Posterior vena cava (tissue), 2 donors: ENCODE results near the gene GRIN1. TPM values are rescaled to one million over a fixed set of nuclear protein-coding genes. Genes with fewer than 3 reads are reported as not detected.

Source experiments
- DNase-seq: peaks from one replicate; pipeline ENCODE4 v3.0.0-alpha.2; 2020; ENCODE audit warnings: low spot score
- intact Hi-C, 2 donors: fragments of 100-400 bp; cut with DNase I; formaldehyde crosslinking; loops; one replicate each; pipeline versions ENCODE4 v1.14.1 to v1.14.2; 2022 to 2023
- total RNA-seq, 2 donors: library from RNA; stranded (reverse); fragmentation: NEBNext Ultra II Directional; extraction: Animal tissue kit (Norgen Biotek cat#: 25700); gene quantifications; one replicate each; pipeline ENCODE4 v1.2.1, GENCODE V29; 2021
- donor health status: DM: yes; HTN: yes; CAD: no.
- donor health status: DM: yes; HTN: yes; CAD: no.

GRIN1 gene
- total RNA-seq, 2 donors from 2014 or later, result not detected

DNA sequence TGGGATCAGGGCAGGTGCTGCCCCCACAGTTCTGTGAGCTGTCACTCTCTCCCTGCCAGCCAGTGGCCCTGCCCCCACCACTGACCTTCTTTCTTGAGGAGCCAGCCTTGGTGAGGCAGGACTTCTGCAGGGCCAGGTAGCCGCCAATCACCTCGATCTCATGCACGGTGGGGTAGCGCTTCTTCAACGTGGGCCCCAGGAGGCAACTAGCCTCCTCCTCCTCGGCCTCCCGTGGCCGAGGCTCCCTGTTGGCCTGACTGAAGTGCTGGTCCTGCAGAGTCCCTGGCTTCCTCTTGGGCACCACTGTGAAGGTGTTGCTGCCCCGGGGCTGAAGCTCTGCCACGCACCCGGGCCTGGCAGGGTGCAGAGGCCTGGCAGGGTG, 59.9 kb downstream of the GRIN1 start:
- intact Hi-C loops, result no loop called here
- no peak for DNase-seq

DNA sequence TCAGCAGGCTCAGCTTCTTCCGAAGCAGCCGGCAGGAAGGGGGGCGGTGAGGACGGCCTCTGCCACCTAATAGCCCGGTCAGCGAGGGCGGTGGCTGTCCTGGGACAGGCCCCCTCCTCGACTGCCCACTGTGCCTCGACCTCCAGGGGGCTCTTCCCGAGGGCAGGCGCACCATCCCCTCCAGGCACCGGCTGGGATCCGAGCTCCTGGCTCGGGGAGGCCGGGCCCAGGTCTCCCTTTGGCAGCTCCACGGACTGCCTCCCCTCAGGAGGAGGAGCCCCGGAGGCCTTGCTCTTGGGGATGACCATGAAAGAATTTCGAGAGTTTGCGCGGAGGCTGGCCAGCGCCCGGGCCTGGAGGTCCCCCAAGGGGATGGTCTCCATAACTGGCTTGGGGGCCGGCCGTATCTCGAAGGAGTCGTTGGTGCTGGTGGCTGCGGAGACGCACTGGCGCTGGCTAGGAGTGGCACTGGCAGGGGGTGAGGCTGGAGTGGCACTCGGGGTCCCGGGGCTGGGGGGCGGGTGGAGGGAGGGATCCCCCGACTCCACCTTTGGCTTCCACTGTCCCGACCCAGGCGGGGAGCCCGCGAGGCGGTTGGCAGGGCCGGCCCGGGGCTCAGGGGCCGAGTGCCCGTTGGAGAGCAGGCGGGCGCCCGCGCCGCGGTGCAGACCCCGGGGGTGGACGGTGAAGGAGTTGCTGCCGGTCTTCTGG, 60.6 kb downstream of the GRIN1 start:
- no peak for DNase-seq
- intact Hi-C loops, result no loop called here

DNA sequence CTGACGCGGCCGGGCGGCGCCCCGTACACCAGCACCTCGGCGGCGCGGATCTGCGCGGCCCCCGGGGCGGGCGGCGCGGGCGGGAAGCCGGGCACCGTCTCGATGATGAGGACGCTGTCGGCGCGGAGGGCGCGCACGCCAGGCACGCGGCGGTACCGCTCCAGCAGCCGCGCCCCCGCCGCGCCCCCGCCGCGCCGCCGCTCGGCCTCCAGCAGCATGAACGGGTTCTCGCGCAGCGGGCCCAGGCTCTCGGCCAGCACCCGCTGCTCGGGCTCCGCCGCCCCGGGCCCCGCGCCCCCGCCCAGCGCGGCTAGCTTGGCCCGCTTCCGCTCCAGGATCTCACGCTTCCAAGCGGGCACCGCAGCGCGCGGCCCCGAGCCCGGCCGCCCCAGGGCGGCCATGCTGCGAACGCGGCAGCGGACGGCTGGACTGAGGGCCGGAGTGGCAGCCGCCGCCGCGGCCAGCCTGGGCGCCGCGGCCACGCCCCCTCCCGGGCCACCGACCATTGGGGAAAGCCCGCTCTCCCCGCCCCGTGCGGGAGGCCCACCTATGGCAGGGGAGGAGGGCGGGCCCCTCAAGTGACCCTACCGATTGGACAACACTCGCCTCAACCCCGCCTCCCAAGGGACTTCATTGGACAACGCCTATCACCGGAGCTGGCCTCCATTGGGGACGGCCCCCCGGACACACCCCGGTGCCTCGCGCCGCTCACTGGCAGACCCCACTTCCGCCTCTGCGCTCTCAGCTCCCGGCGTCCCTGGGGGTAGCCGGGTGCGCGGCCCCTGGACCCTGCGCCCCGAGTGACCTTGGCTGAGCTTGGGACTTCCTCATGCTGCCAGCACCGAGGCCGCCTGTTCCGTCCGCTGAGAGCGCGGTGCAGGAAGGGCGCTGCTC, 61.6 kb downstream of the GRIN1 start, which contains the start of gene TPRN:
Gene TPRN, minus strand, starts transcription at position 431 of the 894 bp plus-strand sequence. Its CDS starts 30 bp downstream, at position 401.
- intact Hi-C loops, result no loop called here
- peak; percentile 100 for DNase-seq

DNA sequence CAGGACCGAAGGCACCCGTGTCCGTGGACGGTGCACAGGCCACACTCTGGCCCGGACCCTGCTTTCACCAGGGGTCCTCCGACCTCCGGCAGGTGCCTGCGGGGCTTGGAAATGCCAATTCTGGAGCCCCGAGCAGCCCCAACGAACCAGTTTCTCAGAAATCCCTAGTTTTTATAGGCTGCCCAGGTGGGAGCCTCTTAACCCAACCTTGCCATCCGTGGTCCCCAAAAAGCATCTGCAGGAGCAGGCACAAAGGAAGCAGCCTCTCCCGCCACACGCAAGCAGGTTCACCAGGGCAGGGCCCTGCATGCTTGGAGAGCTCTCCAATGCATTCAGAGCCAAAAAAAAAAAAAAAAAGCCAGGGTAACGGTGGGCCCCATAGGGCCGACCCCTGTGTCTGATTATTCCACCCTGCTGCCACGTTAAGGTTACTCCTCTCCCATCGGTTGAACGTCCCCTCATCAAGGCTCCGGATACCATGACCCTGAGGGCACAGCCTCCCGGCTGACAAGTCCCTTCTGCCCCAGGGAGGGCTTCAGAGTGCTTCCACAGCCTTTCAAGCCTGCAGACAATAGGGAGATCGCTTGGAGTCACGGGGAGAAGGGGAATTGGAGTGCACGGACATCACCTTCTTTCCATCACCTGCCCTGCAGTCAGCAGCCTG, 62.4 kb downstream of the GRIN1 start:
- no peak for DNase-seq
- intact Hi-C loops, result no loop called here

DNA sequence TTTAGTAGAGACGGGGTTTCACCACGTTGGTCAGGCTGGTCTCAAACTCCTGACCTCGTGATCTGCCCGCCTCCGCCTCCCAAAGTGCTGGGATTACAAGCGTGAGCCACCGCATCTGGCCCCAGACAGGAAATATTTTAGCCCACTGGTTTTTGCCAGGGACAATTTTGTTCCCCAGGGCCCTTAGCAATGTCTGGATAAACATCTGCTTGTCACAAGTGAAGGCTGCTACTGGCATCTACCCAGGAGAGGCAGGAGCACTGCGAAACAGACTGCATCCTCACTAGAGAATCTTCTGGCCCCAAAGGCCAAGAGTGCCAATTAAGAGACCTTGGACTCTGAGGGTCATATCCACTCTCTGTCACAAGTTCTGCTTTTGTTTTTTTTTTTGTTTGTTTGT, 64.0 kb downstream of the GRIN1 start:
- DNase-seq, result no peak

DNA sequence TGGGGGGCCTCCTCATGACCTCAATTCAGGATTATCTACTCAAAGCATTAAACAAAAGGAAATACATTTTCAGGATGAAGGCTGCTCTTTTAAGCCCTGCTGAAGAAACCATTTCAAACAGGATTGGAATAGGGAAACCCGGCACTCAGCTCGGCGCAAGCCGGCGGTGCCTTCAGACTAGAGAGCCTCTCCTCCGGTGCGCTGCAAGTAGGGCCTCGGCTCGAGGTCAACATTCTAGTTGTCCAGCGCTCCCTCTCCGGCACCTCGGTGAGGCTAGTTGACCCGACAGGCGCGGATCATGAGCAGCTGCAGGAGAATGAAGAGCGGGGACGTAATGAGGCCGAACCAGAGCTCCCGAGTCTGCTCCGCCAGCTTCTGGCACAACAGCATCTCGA, 65.8 kb downstream of the GRIN1 start:
- DNase-seq, result no peak
- intact Hi-C loops, result no loop called here

More for the DNA sequence above, 64.0 kb downstream of the GRIN1 start:
- intact Hi-C loops, result no loop called here

DNA sequence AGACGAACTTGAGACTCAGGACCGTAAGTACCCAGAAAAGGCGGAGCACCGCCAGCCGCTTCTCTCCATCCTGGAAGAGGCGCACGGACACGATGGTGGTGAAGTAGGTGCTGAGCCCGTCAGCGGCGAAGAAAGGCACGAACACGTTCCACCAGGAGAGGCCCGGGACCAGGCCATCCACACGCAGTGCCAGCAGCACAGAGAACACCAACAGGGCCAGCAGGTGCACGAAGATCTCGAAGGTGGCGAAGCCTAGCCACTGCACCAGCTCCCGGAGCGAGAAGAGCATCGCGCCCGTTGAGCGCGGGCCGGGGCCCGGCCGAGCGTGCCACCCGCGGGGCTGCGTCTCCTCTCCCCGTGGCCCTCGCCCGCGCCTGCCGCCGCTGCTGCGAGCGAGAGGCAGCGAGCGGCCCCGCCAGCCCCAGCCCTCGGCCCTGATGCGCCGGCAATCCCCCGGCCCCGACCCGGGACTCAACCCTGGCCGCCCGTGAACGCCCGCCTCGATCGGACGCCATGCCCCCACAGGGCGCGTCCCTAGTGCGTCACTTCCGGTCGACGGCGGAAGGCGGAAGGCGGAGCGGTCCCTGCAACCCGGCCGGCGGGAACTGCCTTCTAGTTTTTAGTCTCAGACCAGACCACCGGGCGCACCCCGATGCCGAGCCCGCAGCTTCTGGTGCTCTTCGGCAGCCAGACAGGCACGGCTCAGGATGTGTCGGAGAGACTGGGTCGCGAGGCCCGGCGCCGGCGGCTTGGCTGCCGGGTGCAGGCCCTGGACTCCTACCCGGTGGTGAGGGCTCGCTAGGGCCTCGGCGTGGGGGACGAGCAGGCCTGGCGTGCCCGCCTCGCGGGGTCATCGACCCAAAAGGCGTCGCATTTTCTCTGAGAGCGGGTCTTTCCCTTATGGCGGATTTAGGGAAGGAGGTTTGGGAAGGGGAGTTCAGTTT, 66.4 kb downstream of the GRIN1 start, which contains the start of the genes NDOR1 and TMEM203:
Gene NDOR1, plus strand, starts transcription at position 575 of the 944 bp plus-strand sequence. Its CDS starts 78 bp downstream, at position 653.
Gene TMEM203, minus strand, starts transcription at position 523 of the 944 bp plus-strand sequence. Its CDS starts 234 bp downstream, at position 289.
- intact Hi-C loops, result no loop called here
- DNase-seq, result peak; percentile 98

DNA sequence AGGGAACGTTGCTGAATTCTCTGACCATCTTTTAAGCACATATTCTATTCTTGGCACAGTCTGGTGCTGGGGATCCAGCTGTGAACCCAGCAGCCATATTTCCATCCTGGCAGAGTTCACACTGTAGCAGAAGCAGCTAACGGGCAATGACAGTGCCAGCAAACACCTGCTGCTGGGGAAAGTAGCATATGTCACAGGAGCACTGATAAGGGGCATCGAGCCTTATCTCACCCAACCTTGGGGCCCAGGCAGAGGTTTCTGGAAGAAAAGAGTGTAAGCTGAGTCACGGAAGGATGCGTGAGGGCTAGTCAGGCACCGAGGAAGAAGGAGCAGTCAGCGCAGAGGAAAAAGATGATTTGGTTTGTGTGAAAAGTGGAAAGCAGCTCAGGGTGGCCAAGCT, 67.6 kb downstream of the GRIN1 start:
- intact Hi-C loops, result no loop called here
- no peak for DNase-seq

DNA sequence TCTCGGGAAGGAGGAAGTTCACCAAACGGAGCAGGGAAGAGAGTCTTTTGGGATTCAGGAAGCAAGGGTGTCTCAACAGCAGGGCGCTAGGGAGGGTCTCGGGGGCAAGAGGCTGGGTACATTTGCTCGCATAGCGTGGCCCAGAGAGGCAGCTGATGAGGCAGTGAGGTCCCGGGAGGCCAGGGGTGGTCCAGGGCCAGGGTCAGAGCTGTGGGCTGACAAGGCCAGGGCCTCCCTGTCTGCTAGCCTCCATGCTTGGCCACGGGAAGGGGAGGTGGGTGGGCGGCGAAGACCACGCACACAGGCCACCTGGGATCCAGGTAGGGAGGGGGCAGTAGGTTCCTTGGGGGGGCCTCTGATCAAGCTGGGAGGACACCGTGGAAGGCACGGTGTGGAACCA, 72.6 kb downstream of the GRIN1 start:
- intact Hi-C loops, result no loop called here
- no peak for DNase-seq

DNA sequence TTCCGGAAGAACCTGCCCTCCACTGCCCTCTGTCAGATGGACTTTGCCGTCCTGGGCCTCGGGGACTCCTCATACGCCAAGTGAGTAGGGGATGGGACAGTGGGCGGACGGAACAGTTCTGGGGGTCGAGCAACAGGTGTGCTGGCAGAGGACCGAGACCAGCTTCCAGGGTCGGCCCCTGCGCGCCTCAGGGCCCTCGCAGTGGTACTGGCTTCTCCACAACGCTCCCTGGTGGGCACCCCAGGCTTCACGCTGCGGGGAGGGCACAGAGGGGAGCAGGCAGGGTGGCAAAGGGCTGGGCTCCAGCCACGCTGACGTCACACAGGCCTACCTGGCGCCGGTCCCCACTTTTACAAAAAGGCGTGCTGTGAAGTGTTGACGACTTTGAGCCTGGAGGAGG, 73.6 kb downstream of the GRIN1 start:
- intact Hi-C loops, result no loop called here
- no peak for DNase-seq

DNA sequence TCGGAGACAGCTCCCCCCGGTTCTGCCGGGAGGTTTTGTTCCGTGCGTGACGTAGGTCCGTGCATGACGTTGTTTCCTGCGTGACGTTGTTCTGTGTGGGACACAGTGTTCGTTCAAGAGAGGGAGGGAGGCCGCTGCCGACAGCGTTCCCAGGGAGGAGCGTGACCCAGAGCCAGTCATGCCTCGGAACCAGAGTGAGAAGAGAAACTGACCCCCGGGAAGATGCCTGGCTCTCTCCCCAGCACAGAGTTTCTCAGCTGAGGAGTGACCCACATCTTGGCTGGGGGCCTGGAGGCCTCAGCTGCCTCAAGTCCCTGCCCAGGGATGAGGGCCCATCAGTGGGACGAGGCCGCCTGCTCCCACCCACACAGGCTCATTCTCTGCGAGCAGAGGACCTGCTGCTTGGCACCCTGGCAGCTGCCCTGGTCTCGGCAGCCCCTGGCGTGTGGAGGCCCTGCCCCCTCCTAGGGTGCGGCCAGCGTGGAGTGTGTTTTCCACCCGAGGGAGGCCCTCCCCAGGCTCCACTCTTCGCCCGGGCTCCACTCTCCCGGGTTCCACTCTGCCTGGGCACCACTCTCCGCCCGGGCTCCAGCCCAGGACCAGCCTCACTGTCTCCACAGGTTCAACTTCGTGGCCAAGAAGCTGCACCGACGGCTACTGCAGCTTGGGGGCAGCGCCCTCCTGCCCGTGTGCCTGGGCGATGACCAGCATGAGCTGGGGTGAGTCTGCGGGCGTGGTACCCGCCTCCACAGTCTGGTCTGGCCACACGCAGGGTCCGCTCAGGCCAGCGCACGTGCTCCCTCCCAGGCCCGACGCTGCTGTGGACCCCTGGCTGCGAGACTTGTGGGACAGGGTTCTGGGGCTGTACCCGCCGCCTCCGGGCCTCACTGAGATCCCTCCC, 74.5 kb downstream of the GRIN1 start:
- intact Hi-C loops, result no loop called here
- DNase-seq, result no peak

DNA sequence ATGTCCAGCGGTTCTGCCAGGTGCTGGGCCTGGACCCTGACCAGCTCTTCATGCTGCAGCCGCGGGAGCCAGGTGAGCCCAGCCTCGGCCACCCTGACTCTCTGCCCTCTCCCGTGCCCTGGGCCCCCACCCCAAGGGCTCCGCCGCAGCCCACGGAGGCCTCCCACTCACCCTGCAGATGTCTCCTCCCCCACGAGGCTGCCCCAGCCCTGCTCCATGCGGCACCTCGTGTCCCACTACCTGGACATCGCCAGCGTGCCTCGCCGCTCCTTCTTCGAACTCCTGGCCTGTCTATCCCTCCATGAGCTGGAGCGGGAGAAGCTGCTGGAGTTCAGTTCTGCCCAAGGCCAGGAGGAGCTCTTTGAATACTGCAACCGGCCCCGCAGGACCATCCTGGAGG, 75.7 kb downstream of the GRIN1 start:
- intact Hi-C loops, result no loop called here
- DNase-seq, result no peak

DNA sequence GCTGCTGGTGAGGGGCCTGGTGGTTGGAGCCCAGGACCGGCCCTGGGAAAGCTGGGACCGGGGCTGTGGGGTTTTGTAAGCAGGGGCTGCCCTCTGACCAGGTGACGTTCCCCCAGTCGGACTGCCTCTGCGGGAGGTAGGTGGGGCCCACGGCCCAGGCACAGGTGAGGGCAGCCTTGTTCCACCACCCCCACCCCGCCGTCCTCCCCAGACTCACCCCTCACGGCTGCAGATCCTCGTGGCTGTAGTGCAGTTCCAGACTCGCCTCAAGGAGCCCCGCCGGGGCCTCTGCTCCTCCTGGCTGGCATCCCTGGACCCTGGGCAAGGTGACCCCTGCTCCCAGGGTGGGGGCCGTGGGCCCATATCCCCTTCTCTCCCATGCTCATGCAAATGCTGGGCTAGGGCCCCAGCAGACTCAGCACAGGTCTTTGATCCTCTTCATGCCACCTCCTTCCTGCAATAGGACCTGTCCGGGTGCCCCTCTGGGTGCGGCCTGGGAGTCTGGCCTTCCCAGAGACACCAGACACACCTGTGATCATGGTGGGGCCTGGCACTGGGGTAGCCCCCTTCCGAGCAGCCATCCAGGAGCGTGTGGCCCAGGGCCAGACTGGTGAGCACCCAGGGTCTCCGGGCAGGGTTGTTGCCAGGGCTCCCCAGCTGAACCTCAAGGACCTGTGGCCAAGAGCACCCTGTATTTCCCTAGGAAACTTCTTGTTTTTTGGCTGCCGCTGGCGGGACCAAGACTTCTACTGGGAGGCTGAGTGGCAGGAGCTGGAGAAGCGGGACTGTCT, 76.4 kb downstream of the GRIN1 start:
- intact Hi-C loops, result no loop called here
- DNase-seq, result no peak

DNA sequence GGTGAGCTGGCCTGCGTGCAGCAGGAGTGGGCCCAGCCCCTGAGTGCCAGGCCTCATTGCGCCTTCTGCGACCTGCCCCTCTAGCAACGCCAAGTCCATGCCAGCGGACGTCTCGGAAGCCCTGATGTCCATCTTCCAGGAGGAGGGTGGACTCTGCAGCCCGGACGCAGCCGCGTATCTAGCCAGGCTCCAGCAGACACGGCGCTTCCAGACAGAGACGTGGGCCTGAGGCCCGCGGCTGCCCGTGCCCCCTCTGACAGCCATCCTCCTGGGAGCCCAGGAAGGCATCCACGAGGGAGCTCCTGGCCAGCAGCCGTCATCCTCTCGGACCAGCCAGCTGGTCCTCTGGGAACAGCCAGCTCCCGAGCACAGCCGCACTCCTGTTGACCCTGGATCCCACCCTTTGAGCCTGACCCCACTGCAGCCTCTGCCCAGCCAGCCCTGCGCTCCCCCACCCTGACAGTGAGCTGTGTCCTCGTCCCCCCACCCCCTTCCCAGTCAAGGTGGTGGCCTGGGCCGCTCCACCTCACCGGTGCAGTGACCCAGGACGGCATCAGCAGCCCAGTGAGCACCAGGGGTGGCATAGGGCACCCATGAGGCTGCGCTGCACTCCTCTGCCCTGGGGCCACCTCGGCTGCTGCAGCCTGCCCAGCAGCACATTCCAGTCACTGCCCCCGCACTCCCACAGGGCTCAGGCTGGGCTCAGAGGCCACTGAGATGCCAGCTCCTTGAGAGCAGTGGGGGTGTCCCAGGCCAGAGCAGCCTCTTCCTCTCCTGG, 77.4 kb downstream of the GRIN1 start:
- intact Hi-C loops, result no loop called here
- DNase-seq, result no peak

DNA sequence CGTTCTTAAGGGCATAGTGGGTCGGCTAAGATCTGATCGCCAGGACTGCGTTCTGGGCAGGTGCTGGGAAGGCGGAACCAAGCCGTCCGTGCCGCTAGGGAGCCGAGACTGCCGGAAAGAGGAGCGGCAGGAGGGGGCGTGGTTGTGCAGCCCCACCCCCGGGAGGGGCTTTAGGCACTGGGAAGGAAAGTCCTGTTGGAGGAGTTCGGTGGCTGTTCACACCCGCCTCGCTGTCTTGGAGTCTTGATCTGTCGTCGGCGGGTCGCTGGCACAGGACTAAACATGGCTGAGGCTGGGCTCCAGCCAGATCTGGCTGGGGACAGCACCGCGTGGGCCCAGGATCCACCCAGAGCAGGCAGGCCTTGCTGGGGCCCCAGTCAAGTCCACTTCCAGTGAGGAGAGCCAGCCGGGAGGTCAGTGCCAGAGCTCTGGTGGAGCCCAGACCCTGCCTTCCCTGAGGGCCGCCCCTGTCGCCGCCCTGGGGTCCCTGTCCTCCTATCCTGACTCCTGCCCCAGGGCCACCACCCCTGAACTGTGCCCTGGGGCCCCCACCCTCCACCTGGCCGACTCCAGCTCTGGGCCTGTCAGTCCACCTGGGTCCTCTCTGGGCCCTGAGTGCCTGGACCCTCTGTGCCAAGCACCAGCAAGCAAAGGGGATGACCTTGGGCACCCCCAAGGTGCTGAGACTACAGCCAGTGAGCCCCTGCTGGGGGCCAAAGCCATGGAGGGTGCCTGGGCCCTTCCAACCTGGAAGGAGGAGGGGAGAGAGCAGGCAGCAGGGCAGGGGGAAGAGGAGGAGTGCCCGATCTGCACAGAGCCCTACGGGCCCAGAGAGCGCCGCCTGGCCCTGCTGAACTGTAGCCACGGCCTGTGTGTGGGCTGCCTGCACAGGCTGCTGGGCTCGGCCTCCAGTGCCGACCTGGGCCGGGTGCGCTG, 78.6 kb downstream of the GRIN1 start:
- no peak for DNase-seq
- intact Hi-C loops, result no loop called here
